ENCODE measurements around the gene OTOP2.
"Not testable (repeated sequence)": the region's sequence is repeated elsewhere in the genome, so short reads cannot be mapped to it uniquely, and the experiment has no call there.

The OTOP2 gene

DNA sequence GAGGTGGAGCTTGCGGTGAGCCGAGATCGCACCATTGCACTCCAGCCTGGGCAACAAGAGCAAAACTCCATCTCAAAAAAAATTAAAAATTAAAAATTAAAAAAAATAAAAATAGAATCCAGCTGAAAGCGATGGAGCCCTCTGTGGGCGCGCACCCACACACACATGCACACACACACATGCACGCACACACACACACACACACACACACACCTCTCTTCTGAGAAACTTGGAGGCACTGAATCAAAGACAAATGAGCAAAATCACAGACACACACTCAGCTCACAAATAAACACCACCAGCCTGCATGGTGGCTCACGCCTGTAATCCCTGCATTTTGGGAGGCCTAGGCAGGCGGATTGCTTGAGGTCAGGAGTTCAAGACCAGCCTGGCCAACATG is 21.0 kb upstream of the OTOP2 start:
- no peaks in the 10 kb centered on the region for H4K20me1 ChIP-seq (ENCODE audit: control insufficient read depth, insufficient read depth, low read depth, low read length)
- no peaks in the 10 kb centered on the region for H3F3A ChIP-seq (ENCODE audit: control insufficient read depth, insufficient read depth)
- H3K9me3 ChIP-seq (ENCODE audit: control insufficient read depth, insufficient read depth, low read length): no peaks in the 10 kb centered on the region
- no peaks in the 10 kb centered on the region for H3K36me3 ChIP-seq (ENCODE audit: control insufficient read depth, low read length)
- no peaks in the 10 kb centered on the region for H3K79me2 ChIP-seq (ENCODE audit: control insufficient read depth, low read length)
- TF ChIP-seq EZH2phosphoT487 (IDR thresholded peaks at IDR 0.05; ENCODE audit: borderline replicate concordance, low read length): no peak
- TF ChIP-seq, protein P1, sequence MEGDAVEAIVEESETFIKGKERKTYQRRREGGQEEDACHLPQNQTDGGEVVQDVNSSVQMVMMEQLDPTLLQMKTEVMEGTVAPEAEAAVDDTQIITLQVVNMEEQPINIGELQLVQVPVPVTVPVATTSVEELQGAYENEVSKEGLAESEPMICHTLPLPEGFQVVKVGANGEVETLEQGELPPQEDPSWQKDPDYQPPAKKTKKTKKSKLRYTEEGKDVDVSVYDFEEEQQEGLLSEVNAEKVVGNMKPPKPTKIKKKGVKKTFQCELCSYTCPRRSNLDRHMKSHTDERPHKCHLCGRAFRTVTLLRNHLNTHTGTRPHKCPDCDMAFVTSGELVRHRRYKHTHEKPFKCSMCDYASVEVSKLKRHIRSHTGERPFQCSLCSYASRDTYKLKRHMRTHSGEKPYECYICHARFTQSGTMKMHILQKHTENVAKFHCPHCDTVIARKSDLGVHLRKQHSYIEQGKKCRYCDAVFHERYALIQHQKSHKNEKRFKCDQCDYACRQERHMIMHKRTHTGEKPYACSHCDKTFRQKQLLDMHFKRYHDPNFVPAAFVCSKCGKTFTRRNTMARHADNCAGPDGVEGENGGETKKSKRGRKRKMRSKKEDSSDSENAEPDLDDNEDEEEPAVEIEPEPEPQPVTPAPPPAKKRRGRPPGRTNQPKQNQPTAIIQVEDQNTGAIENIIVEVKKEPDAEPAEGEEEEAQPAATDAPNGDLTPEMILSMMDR (IDR thresholded peaks at IDR 0.05; ENCODE audit: low read depth, low read length, poor library complexity, severe bottlenecking): no peak
- no peak overlapping the region for H3K4me2 ChIP-seq (ENCODE audit: low read length)
- H3K27ac ChIP-seq (ENCODE audit: low read depth, low read length): no peak overlapping the region
- H3K27me3 ChIP-seq (ENCODE audit: control insufficient read depth, low read length): peaks cover 4% of the 10 kb centered on the region; the same call in 1 of the 2 replicates
- no peak overlapping the region for H3K4me3 ChIP-seq (ENCODE audit: low read length)
- no peaks in the 10 kb centered on the region for H3K9me2 ChIP-seq (replicated peaks; ENCODE audit: control insufficient read depth, low read length)
- no peaks in the 10 kb centered on the region for H3K4me1 ChIP-seq (ENCODE audit: control insufficient read depth, low read length)

DNA sequence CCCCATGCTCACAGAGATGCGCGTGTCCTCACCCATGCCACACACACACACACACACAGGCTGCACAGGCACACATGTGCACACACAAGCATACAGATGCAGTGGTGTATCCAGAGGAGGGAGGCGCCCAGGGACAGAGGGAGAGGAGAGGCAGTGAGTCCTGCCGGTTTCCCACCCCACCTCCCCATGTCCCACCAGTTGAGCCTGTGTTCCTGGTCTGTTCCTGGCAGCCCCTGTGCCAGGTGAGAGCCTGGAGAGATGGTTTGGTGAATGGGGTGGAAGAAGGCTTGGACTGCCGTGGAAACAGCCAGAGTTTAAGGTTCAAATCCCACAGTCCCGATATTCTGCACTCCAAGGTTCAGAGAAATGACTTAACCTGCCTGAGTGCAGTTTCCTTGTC is 20.4 kb upstream of the OTOP2 start:
- Histone ChIP-seq H3K9me3 (ENCODE audit: control insufficient read depth, insufficient read depth, low read length) (no peaks in the 10 kb centered on the region), H3K27me3 (ENCODE audit: control insufficient read depth, low read length) (peaks cover 4% of the 10 kb centered on the region; the same call in 1 of the 2 replicates), H3K4me3 (ENCODE audit: low read length) (no peak overlapping the region), H3K9me2 (replicated peaks; ENCODE audit: control insufficient read depth, low read length) (no peaks in the 10 kb centered on the region), H3K36me3 (ENCODE audit: control insufficient read depth, low read length) (no peaks in the 10 kb centered on the region), H4K20me1 (ENCODE audit: control insufficient read depth, insufficient read depth, low read depth, low read length) (no peaks in the 10 kb centered on the region), H3K4me2 (ENCODE audit: low read length) (no peak overlapping the region), H3K79me2 (ENCODE audit: control insufficient read depth, low read length) (no peaks in the 10 kb centered on the region), H3K4me1 (ENCODE audit: control insufficient read depth, low read length) (no peaks in the 10 kb centered on the region), H3F3A (ENCODE audit: control insufficient read depth, insufficient read depth) (no peaks in the 10 kb centered on the region), H3K27ac (ENCODE audit: low read depth, low read length) (no peak overlapping the region)
- no peak for TF ChIP-seq EZH2phosphoT487 (IDR thresholded peaks at IDR 0.05; ENCODE audit: borderline replicate concordance, low read length)
- TF ChIP-seq, protein P1 (IDR thresholded peaks at IDR 0.05; ENCODE audit: low read depth, low read length, poor library complexity, severe bottlenecking): no peak

DNA sequence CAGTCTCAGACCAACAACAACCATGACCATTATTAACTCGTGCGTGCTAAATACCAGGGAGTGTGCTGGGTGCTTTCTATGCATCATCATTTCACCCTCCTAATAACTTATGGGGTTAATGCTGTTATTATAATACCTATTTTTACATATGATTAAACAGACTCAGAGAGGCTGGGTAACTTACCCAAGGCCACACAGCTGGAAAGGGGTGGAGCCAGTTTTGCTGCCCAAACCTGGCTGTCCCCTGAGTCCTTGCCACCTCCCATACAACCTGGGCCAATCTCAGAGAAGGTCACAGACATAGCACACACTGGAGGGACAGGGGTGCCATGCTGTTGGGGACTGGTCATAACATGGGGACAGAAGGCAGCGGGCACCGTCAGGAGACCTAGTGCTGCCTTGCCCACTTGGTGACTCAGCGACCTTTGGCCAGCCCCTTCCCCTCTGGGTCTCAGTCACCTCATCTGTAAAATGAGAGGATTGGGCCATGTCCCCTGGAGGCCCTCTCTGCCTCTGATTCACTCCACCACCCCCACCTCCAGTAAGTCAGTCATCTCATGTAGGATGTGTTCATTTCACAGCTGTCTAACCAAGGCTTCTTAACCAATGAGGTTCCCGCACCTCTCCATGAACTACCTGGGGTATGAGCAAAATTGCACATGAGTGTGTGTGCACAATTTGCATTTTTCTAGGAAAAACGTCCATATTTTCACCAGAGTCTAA is 19.2 kb upstream of the OTOP2 start:
- Histone ChIP-seq H3K9me3 (ENCODE audit: control insufficient read depth, insufficient read depth, low read length) (no peaks in the 10 kb centered on the region), H3K27me3 (ENCODE audit: control insufficient read depth, low read length) (peaks cover 4% of the 10 kb centered on the region; the same call in 1 of the 2 replicates)
- no peak for TF ChIP-seq EZH2phosphoT487 (IDR thresholded peaks at IDR 0.05; ENCODE audit: borderline replicate concordance, low read length)

GRCh38 chr17:74906214-74906793 is 17.8 kb upstream of the OTOP2 start:
- not testable (repeated sequence) for H3K9me2 ChIP-seq (replicated peaks; ENCODE audit: control insufficient read depth, low read length); H4K20me1 ChIP-seq (ENCODE audit: control insufficient read depth, insufficient read depth, low read depth, low read length); H3K79me2 ChIP-seq (ENCODE audit: control insufficient read depth, low read length); H3K4me1 ChIP-seq (ENCODE audit: control insufficient read depth, low read length); H3K27me3 ChIP-seq (ENCODE audit: control insufficient read depth, low read length); H3K27ac ChIP-seq (ENCODE audit: low read depth, low read length); H3K4me2 ChIP-seq (ENCODE audit: low read length); H3K36me3 ChIP-seq (ENCODE audit: control insufficient read depth, low read length); H3K9me3 ChIP-seq (ENCODE audit: control insufficient read depth, insufficient read depth, low read length); H3F3A ChIP-seq (ENCODE audit: control insufficient read depth, insufficient read depth); H3K4me3 ChIP-seq (ENCODE audit: low read length)

More for the DNA sequence above, 19.2 kb upstream of the OTOP2 start:
- Histone ChIP-seq H3K27ac (ENCODE audit: low read depth, low read length) (no peak overlapping the region), H3K4me3 (ENCODE audit: low read length) (no peak overlapping the region), H3K4me2 (ENCODE audit: low read length) (no peak overlapping the region), H3K9me2 (replicated peaks; ENCODE audit: control insufficient read depth, low read length) (no peaks in the 10 kb centered on the region), H3K4me1 (ENCODE audit: control insufficient read depth, low read length) (no peaks in the 10 kb centered on the region), H3K36me3 (ENCODE audit: control insufficient read depth, low read length) (no peaks in the 10 kb centered on the region), H3F3A (ENCODE audit: control insufficient read depth, insufficient read depth) (no peaks in the 10 kb centered on the region), H4K20me1 (ENCODE audit: control insufficient read depth, insufficient read depth, low read depth, low read length) (no peaks in the 10 kb centered on the region), H3K79me2 (ENCODE audit: control insufficient read depth, low read length) (no peaks in the 10 kb centered on the region)
